Activated CD4-positive, alpha-beta memory T cell treated with anti-CD3 and anti-CD28 coated beads, Interleukin-2, amount 10 ng/mL, durations not matched to agents 7 days and 5 days (primary cell): ENCODE results near the gene PRKAB1. TPM values are rescaled to one million over a fixed set of nuclear protein-coding genes. Genes with fewer than 3 reads are reported as not detected.
"Not testable (repeated sequence)": the region's sequence is repeated elsewhere in the genome, so short reads cannot be mapped to it uniquely, and the experiment has no call there.

ENCODE experiments used
- CTCF ChIA-PET: fragments of 350-600 bp; sonication (Branson Sonifier 250); formaldehyde crosslinking; loops from one replicate; lab custom pipeline; 2021; ENCODE audit warnings: antibody characterized with exemption, inconsistent platforms; lab: Charles Lee
- POLR2A ChIA-PET: fragments of 350-600 bp; sonication (Branson Sonifier 250); formaldehyde crosslinking; loops from one replicate; lab custom pipeline; 2021; ENCODE audit warnings: antibody characterized with exemption; lab: Charles Lee
- DNase-seq: peaks from one replicate; pipeline ENCODE4 v3.0.0-alpha.2; 2020
- H3K27ac Mint-ChIP-seq: one replicate; pipeline ENCODE4 v1.8.0; 2021; ENCODE audit warnings: mild to moderate bottlenecking, mixed read lengths
- H3K27me3 Mint-ChIP-seq: one replicate; pipeline ENCODE4 v1.8.0; 2021; ENCODE audit warnings: mixed read lengths
- H3K36me3 Mint-ChIP-seq: one replicate; pipeline ENCODE4 v1.8.0; 2021; ENCODE audit warnings: low read depth, mixed read lengths
- H3K4me1 Mint-ChIP-seq: one replicate; pipeline ENCODE4 v1.8.0; 2021; ENCODE audit warnings: mixed read lengths
- H3K4me3 Mint-ChIP-seq: one replicate; pipeline ENCODE4 v1.8.0; 2021; ENCODE audit warnings: mild to moderate bottlenecking, mixed read lengths
- H3K9me3 Mint-ChIP-seq: one replicate; pipeline ENCODE4 v1.8.0; 2021; ENCODE audit warnings: mixed read lengths
- total RNA-seq, 2 experiments: library from RNA; stranded (reverse); gene quantifications; one replicate each; pipeline ENCODE4 v1.2.3, GENCODE V29; 2021

Gene PRKAB1
- total RNA-seq, 2 experiments from 2014 or later: 37.5 to 39.8 TPM

GRCh38 chr12:119644930-119645329 is 23.0 kb upstream of the PRKAB1 start:
- Mint-ChIP-seq H3K27ac (no peak overlapping the region), H3K27me3 (peaks cover 18% of the 10 kb centered on the region), H3K4me3 (no peak overlapping the region), H3K4me1 (no peaks in the 10 kb centered on the region), H3K36me3 (no peaks in the 10 kb centered on the region), H3K9me3 (no peaks in the 10 kb centered on the region)
- ChIA-PET POLR2A (no interaction called here), CTCF (no interaction called here)
- DNase-seq: no peak

GRCh38 chr12:119645535-119646059 is 22.3 kb upstream of the PRKAB1 start:
- Mint-ChIP-seq H3K27ac (no peak overlapping the region), H3K4me1 (no peaks in the 10 kb centered on the region), H3K27me3 (peaks cover 16% of the 10 kb centered on the region), H3K36me3 (no peaks in the 10 kb centered on the region), H3K9me3 (no peaks in the 10 kb centered on the region), H3K4me3 (no peak overlapping the region)
- CTCF ChIA-PET: no interaction called here
- no peak for DNase-seq
- POLR2A ChIA-PET: no interaction called here

- Mint-ChIP-seq H3K9me3 (peaks cover 12% of the 10 kb centered on the region), H3K4me1 (no peaks in the 10 kb centered on the region), H3K27ac (no peak overlapping the region), H3K4me3 (no peak overlapping the region), H3K27me3 (peaks cover 15% of the 10 kb centered on the region), H3K36me3 (peaks cover 8% of the 10 kb centered on the region)
- DNase-seq: no peak
- CTCF ChIA-PET: interaction anchor here (0.8 to 1.7 kb wide), 6 partner anchors 9 to 216 kb away, joined by 3 to 9 read pairs (median 4); partner anchors contain the start of gene PRKAB1
- POLR2A ChIA-PET: no interaction called here
Observed at GRCh38 chr12:119649202-119649808, 18.6 kb upstream of the PRKAB1 start.

- peaks cover 7% of the 10 kb centered on the region for H3K27me3 Mint-ChIP-seq
Observed at GRCh38 chr12:119652665-119653064, 15.3 kb upstream of the PRKAB1 start.

GRCh38 chr12:119657001-119657400 is 10.9 kb upstream of the PRKAB1 start:
- H3K36me3 Mint-ChIP-seq, DNase-seq, H3K4me3 Mint-ChIP-seq, H3K27ac Mint-ChIP-seq, CTCF ChIA-PET: not testable (repeated sequence)
- Mint-ChIP-seq H3K9me3 (peaks cover 11% of the 10 kb centered on the region), H3K4me1 (peaks cover 10% of the 10 kb centered on the region), H3K27me3 (peaks cover 14% of the 10 kb centered on the region)
- POLR2A ChIA-PET: interaction anchor here (2.5 kb wide), 1 partner anchor 11 kb away, joined by 9 read pairs; the partner anchor contains the start of gene PRKAB1

More at GRCh38 chr12:119652665-119653064, 15.3 kb upstream of the PRKAB1 start:
- Mint-ChIP-seq H3K36me3 (peaks cover 8% of the 10 kb centered on the region), H3K4me3 (no peak overlapping the region), H3K27ac (no peak overlapping the region), H3K4me1 (no peaks in the 10 kb centered on the region), H3K9me3 (peaks cover 12% of the 10 kb centered on the region)
- ChIA-PET CTCF (interaction anchor here (0.6 to 3.8 kb wide), 5 partner anchors 10 to 208 kb away, joined by 3 to 14 read pairs (median 5); partner anchors contain the start of gene PRKAB1), POLR2A (interaction anchor here (1.2 kb wide), 1 partner anchor 9 kb away, joined by 3 read pairs; no protein-coding TSS in a partner anchor)
- no peak for DNase-seq

GRCh38 chr12:119658166-119658565 is 9.8 kb upstream of the PRKAB1 start:
- H3K36me3 Mint-ChIP-seq, H3K27ac Mint-ChIP-seq, H3K4me3 Mint-ChIP-seq, DNase-seq, H3K9me3 Mint-ChIP-seq: not testable (repeated sequence)
- Mint-ChIP-seq H3K27me3 (peaks cover 16% of the 10 kb centered on the region), H3K4me1 (peaks cover 10% of the 10 kb centered on the region)
- POLR2A ChIA-PET: interaction anchor here (2.5 kb wide), 1 partner anchor 10 kb away, joined by 9 read pairs; the partner anchor contains the start of gene PRKAB1
- CTCF ChIA-PET: interaction anchor here (1.1 to 2.6 kb wide), 4 partner anchors 10 to 18 kb away, joined by 3 to 19 read pairs (median 4); partner anchors contain the start of gene PRKAB1

- ChIA-PET POLR2A (interaction anchor here (2.5 kb wide), 1 partner anchor 9 kb away, joined by 9 read pairs; the partner anchor contains the start of gene PRKAB1), CTCF (interaction anchor here (0.9 to 2.6 kb wide), 5 partner anchors 9 to 22 kb away, joined by 3 to 19 read pairs (median 4); partner anchors contain the start of gene PRKAB1)
- peak; percentile 53 for DNase-seq
- H3K27me3 Mint-ChIP-seq: peaks cover 16% of the 10 kb centered on the region
- no peak overlapping the region for H3K27ac Mint-ChIP-seq
- H3K4me1 Mint-ChIP-seq: peaks cover 10% of the 10 kb centered on the region
- no peak overlapping the region for H3K4me3 Mint-ChIP-seq
- no peaks in the 10 kb centered on the region for H3K9me3 Mint-ChIP-seq
- no peaks in the 10 kb centered on the region for H3K36me3 Mint-ChIP-seq
Observed at GRCh38 chr12:119659289-119659897, 8.5 kb upstream of the PRKAB1 start.

- DNase-seq: peak; percentile 29
- Mint-ChIP-seq H3K9me3 (no peaks in the 10 kb centered on the region), H3K36me3 (no peaks in the 10 kb centered on the region), H3K27me3 (peaks cover 16% of the 10 kb centered on the region), H3K27ac (peak overlapping the region; percentile 12), H3K4me1 (peaks cover 10% of the 10 kb centered on the region), H3K4me3 (no peak overlapping the region)
- CTCF ChIA-PET: interaction anchor here (2.6 kb wide), 1 partner anchor 8 kb away, joined by 19 read pairs; the partner anchor contains the start of gene PRKAB1
- POLR2A ChIA-PET: no interaction called here
Observed at GRCh38 chr12:119660076-119660475, 7.9 kb upstream of the PRKAB1 start.

- Mint-ChIP-seq H3K27me3 (peaks cover 16% of the 10 kb centered on the region), H3K4me3 (no peak overlapping the region), H3K9me3 (no peaks in the 10 kb centered on the region), H3K36me3 (no peaks in the 10 kb centered on the region), H3K4me1 (peaks cover 20% of the 10 kb centered on the region), H3K27ac (no peak overlapping the region)
- ChIA-PET POLR2A (interaction anchor here (0.9 kb wide), 1 partner anchor 9 kb away, joined by 3 read pairs; no protein-coding TSS in a partner anchor), CTCF (interaction anchor here (1.0 to 2.3 kb wide), 3 partner anchors 11 to 14 kb away, joined by 3 to 7 read pairs (median 3); no protein-coding TSS in a partner anchor)
- DNase-seq: no peak
Observed at GRCh38 chr12:119661882-119662281, 6.1 kb upstream of the PRKAB1 start.

GRCh38 chr12:119664642-119665041 is 3.3 kb upstream of the PRKAB1 start:
- no peak for DNase-seq
- Mint-ChIP-seq H3K36me3 (peaks cover 8% of the 10 kb centered on the region), H3K27me3 (peaks cover 16% of the 10 kb centered on the region), H3K4me3 (no peak overlapping the region), H3K27ac (no peak overlapping the region), H3K4me1 (peaks cover 34% of the 10 kb centered on the region), H3K9me3 (no peaks in the 10 kb centered on the region)
- ChIA-PET POLR2A (no interaction called here), CTCF (no interaction called here)

GRCh38 chr12:119665164-119665929 is 2.6 kb upstream of the PRKAB1 start:
- POLR2A ChIA-PET: interaction anchor here (0.8 to 1.3 kb wide), 3 partner anchors 11 to 626 kb away, joined by 3 read pairs; partner anchors contain the start of gene RNU4-2
- Mint-ChIP-seq H3K4me1 (peaks cover 34% of the 10 kb centered on the region), H3K27me3 (peaks cover 12% of the 10 kb centered on the region), H3K36me3 (peaks cover 15% of the 10 kb centered on the region), H3K4me3 (no peak overlapping the region), H3K27ac (no peak overlapping the region), H3K9me3 (no peaks in the 10 kb centered on the region)
- DNase-seq: no peak
- CTCF ChIA-PET: interaction anchor here (0.9 to 1.6 kb wide), 2 partner anchors 11 to 14 kb away, joined by 3 to 5 read pairs; no protein-coding TSS in a partner anchor

GRCh38 chr12:119666226-119666795 is 1.6 kb upstream of the PRKAB1 start:
- Mint-ChIP-seq H3K27me3 (peaks cover 10% of the 10 kb centered on the region), H3K27ac (peak overlapping the region; percentile 9)

More at GRCh38 chr12:119666226-119666795, 1.6 kb upstream of the PRKAB1 start:
- POLR2A ChIA-PET: interaction anchor here (0.8 to 1.3 kb wide), 3 partner anchors 12 to 625 kb away, joined by 3 read pairs; partner anchors contain the start of gene RNU4-2
- Mint-ChIP-seq H3K9me3 (no peaks in the 10 kb centered on the region), H3K36me3 (peaks cover 24% of the 10 kb centered on the region), H3K4me3 (no peak overlapping the region), H3K4me1 (peaks cover 42% of the 10 kb centered on the region)
- no peak for DNase-seq
- CTCF ChIA-PET: interaction anchor here (0.9 to 1.6 kb wide), 2 partner anchors 10 to 14 kb away, joined by 3 to 5 read pairs; no protein-coding TSS in a partner anchor
